HepG2 (cell line): Measurements from ENCODE around the gene HEPN1. TPM values are rescaled to one million over a fixed set of nuclear protein-coding genes. Genes with fewer than 3 reads are reported as not detected.
A peak's percentile ranks its signal among the peaks of the same experiment; 100 is the strongest.

Experiments
- ARID5B ChIP-seq: IDR thresholded peaks from 2 replicates; pipeline ENCODE4 v1.4.0; 2020; ENCODE audit warnings: mild to moderate bottlenecking, missing genetic modification reagents
- ATF7 ChIP-seq, 2 experiments: fragments of 450-650 bp in 1 of 2; sonication (generic) in 1 of 2; formaldehyde crosslinking in 1 of 2; IDR thresholded peaks; 2 replicates each; pipeline versions ENCODE4 v1.4.0 to v1.6.1; 2016 to 2020; ENCODE audit warnings: antibody characterized with exemption in 1 of 2, mild to moderate bottlenecking in 1 of 2, missing genetic modification reagents in 1 of 2
- CEBPG ChIP-seq: IDR thresholded peaks from 2 replicates; pipeline ENCODE4 v1.6.1; 2016
- FOXM1 ChIP-seq: sonication (generic); formaldehyde crosslinking; IDR thresholded peaks from 2 replicates; pipeline ENCODE4 v1.5.0; 2020; ENCODE audit warnings: missing genetic modification reagents
- GFI1 ChIP-seq: sonication (generic); formaldehyde crosslinking; IDR thresholded peaks from 2 replicates; pipeline ENCODE4 v1.5.0; 2020; ENCODE audit warnings: missing genetic modification reagents, mild to moderate bottlenecking, borderline replicate concordance
- HMGXB4 ChIP-seq, 2 experiments: sonication (generic) in 1 of 2; formaldehyde crosslinking in 1 of 2; IDR thresholded peaks; 2 replicates each; pipeline versions ENCODE4 v1.4.0 to v1.6.1; 2018 to 2020; ENCODE audit warnings: missing genetic modification reagents in 2 of 2, borderline replicate concordance in 1 of 2, low read depth in 1 of 2, mild to moderate bottlenecking in 1 of 2, missing biosample characterization in 1 of 2
- MBNL3 ChIP-seq: fragments of 250-450 bp; sonication (Bioruptor Pico); conservative IDR thresholded peaks from 2 replicates; pipeline ENCODE4 v1.8.0; 2022; ENCODE audit warnings: mild to moderate bottlenecking, inconsistent platforms
- MNT ChIP-seq: fragments of 450-650 bp; IDR thresholded peaks from 2 replicates; pipeline ENCODE4 v1.6.1; 2016
- POLR2A ChIP-seq, 2 experiments: IDR thresholded peaks; 2 replicates each; pipeline ENCODE4 v1.6.1; 2011; ENCODE audit warnings: low read depth in 2 of 2, low read length in 2 of 2, mild to moderate bottlenecking in 1 of 2, moderate library complexity in 1 of 2; ENCODE audit not compliant: insufficient read depth in 1 of 2
- SOX6 ChIP-seq, 2 experiments: fragments of 450-650 bp in 1 of 2; sonication (generic) in 1 of 2; formaldehyde crosslinking in 1 of 2; IDR thresholded peaks; 2 replicates each; pipeline versions ENCODE4 v1.4.0 to v1.6.1; 2017 to 2020; ENCODE audit warnings: antibody characterized with exemption in 1 of 2, mild to moderate bottlenecking in 1 of 2, missing genetic modification reagents in 1 of 2
- TARDBP ChIP-seq: sonication (generic); formaldehyde crosslinking; IDR thresholded peaks from 2 replicates; pipeline ENCODE4 v1.8.0; 2022; ENCODE audit warnings: mild to moderate bottlenecking, missing genetic modification reagents
- ZBTB33 ChIP-seq: sonication (generic); formaldehyde crosslinking; IDR thresholded peaks from 2 replicates; pipeline ENCODE4 v1.4.0; 2020; ENCODE audit warnings: missing genetic modification reagents
- ZKSCAN5 ChIP-seq: sonication (generic); formaldehyde crosslinking; IDR thresholded peaks from 2 replicates; pipeline ENCODE4 v1.5.1; 2020; ENCODE audit warnings: mild to moderate bottlenecking, missing genetic modification reagents
- ZNF512 ChIP-seq: sonication (generic); formaldehyde crosslinking; IDR thresholded peaks from 2 replicates; pipeline ENCODE4 v1.4.0; 2020; ENCODE audit warnings: mild to moderate bottlenecking, missing genetic modification reagents
- ZNF562 ChIP-seq: sonication (generic); formaldehyde crosslinking; IDR thresholded peaks from 2 replicates; pipeline ENCODE4 v1.8.0; 2022; ENCODE audit warnings: missing genetic modification reagents, borderline replicate concordance
- ZSCAN20 ChIP-seq: sonication (generic); formaldehyde crosslinking; IDR thresholded peaks from 2 replicates; pipeline ENCODE4 v1.4.0; 2020; ENCODE audit warnings: missing genetic modification reagents, mild to moderate bottlenecking, borderline replicate concordance
- polyA plus RNA-seq, 8 experiments: library from polyadenylated mRNA; depleted of rRNA in 3 of 8; stranded (reverse) in 7 of 8; unstranded in 1 of 8; fragments of >200 nt; fragmentation: Illumina TruSeq in 4 of 8; extraction: Trizol in 4 of 8; gene quantifications; 2 replicates each; pipeline versions ENCODE4 v1.2.1 to v1.2.3, GENCODE V29; 2011 to 2016; ENCODE audit warnings: low read depth in 4 of 8, missing spikeins in 1 of 8, mixed read lengths in 1 of 8; ENCODE audit not compliant: insufficient read depth in 1 of 8
- total RNA-seq, 5 experiments: library from RNA; depleted of rRNA; stranded (reverse); fragments of >200 nt; fragmentation: Illumina TruSeq; extraction: Trizol; gene quantifications; 2 replicates each; pipeline ENCODE4 v1.2.3, GENCODE V29; 2016; ENCODE audit warnings: low read depth in 1 of 5

The HEPN1 gene
- total and polyA plus RNA-seq, 2 of the 13 experiments (the other 11 are each of a cell fraction or from before 2014, with no cell fraction given): not detected

GRCh38 chr11:124942466-124943253, 23.6 kb downstream of the HEPN1 start (continued):
- TF ChIP-seq MNT (no peak), ZNF562 (no peak), ZNF512 (CRISPR knock-in tag) (no peak), GFI1 (CRISPR knock-in tag) (peak; percentile 71), TARDBP (CRISPR knock-in tag) (peak; percentile 62; the same call in 1 of the 2 replicates), HMGXB4 (CRISPR knock-in tag; IDR thresholded peaks at IDR 0.05; ENCODE audit: borderline replicate concordance in 1 of 2, low read depth in 1 of 2) (peak in 1 of 2 experiments; percentile 41; a peak in 1 of 4 replicates), FOXM1 (CRISPR knock-in tag) (no peak), ARID5B (CRISPR knock-in tag) (peak; percentile 66), POLR2A (IDR thresholded peaks at IDR 0.05; ENCODE audit: insufficient read depth in 1 of 2, low read depth in 2 of 2, low read length in 2 of 2) (no peak), ZKSCAN5 (CRISPR knock-in tag) (no peak), ZBTB33 (CRISPR knock-in tag) (no peak), SOX6 (IDR thresholded peaks at IDR 0.05) (no peak), SOX6 (CRISPR knock-in tag; IDR thresholded peaks at IDR 0.05) (peak; percentile 63; the same call in 1 of the 2 replicates), CEBPG (CRISPR knock-in tag) (peak; percentile 18; the same call in 1 of the 2 replicates), ZSCAN20 (no peak), ATF7 (IDR thresholded peaks at IDR 0.05) (no peak), ATF7 (CRISPR knock-in tag; IDR thresholded peaks at IDR 0.05) (no peak), MBNL3 (no peak)
